Measurements from ENCODE around the gene INKA1. TPM values are rescaled to one million over a fixed set of nuclear protein-coding genes. Genes with fewer than 3 reads are reported as not detected.
"Not testable (repeated sequence)": the region's sequence is repeated elsewhere in the genome, so short reads cannot be mapped to it uniquely, and the experiment has no call there.

INKA1 gene
- total RNA-seq, 1 experiment from 2014 or later = 2.3 TPM

DNA sequence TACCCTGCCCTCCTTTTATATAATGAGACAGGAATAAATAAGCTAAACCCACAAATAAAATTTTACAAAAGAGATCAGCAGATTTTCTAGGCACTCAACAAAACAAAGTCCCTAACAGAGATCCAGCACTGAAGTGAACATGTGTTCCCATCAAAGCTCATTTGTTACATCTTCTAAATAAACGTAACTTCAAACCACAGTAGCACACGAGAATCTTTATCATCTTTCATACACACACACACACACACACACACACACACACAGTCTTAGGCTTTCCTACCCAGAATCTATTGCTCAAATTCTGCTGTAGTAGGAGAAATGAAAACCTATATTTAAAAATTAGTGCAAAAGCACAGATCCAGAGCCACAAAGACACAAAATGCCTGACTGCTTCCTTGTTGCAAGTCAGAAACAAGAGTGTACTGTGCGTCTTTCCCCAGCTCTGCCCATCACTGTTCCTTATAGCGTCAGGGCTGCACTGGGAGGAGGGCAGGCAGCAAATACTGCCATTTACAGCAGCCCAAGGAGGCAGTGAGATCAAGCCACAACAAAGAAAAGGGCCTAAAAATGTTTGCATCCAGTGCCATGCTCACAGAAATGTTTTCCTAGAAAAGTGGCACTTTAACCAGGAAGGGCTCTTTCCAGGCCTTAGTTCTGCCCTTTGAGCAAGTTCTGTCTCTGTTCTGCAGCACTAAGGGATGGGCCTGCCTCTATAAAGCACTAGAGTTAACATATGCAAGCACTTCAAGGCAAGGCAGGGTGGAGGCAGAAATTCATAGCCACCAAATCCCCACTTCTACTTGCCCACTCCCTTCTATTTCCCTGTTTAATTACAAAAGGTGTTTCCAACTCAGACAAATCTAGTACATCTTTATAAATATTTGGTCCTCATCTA is 22.7 kb upstream of the INKA1 start:
- Histone ChIP-seq H3K27me3 (ENCODE audit: control insufficient read depth, insufficient read depth, low read length) (no peaks in the 10 kb centered on the region), H3K4me3 (ENCODE audit: insufficient read depth, low read depth, low read length) (no peak overlapping the region), H3K36me3 (replicated peaks; ENCODE audit: control insufficient read depth, insufficient read depth, low read length) (no peaks in the 10 kb centered on the region; the same call in none of the 2 replicates)
- DNase-seq = no peak

DNA sequence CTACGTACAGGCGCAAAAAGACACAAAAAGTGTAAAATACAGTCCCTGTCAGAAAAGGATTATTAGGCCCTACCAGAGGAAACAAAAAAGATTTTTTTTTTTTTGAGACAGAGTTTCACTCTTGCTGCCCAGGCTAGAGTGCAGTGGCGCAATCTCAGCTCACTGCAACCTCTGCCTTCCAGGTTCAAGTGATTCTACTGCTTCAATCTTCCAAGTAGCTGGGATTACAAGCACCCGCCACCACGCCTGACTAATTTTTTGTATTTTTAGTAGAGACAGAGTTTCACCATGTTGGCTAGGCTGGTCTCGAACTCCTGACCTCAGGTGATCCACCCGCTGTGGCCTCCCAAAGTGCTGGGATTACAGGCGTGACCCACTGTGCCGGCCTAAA is 22.1 kb upstream of the INKA1 start:
- not testable (repeated sequence) for DNase-seq; H3K27me3 ChIP-seq (ENCODE audit: control insufficient read depth, insufficient read depth, low read length); H3K4me3 ChIP-seq (ENCODE audit: insufficient read depth, low read depth, low read length); H3K36me3 ChIP-seq (replicated peaks; ENCODE audit: control insufficient read depth, insufficient read depth, low read length)

DNA sequence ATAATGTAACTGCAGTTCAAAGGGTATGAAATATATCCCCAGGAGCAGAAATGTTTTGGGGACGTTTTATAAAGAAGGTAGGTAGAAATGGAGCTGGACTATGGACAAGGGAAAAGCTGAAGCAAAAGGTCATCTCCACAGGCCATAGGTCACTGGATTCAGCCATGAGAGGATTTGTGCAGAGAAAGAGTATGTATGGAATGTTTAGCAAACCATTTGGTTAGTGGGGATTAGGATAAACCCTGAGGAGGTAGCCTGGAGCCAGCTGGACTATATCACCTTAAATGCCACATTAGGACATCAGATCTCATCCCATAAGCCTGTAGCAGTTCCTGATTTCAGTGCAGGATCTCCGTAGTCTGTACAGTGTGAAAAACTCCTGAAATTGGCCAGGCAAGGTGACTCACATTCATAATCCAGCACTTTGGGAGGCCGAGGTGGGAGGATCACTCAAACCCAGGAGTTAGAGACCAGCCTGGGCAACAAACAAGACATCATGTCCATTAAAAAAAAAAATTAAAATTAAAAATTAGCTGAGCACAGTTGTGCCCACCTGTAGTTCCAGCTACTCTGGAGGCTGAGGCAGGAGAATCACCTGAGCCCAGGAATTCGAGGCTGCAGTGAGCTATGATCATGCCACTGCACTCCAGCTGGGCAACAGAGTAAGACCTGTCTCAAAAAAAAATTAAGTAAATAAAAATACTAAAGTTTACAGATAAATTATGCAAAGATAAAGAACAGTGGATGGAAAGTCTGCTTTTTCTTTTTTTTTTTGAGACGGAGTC is 21.5 kb upstream of the INKA1 start:
- DNase-seq = no peak
- no peaks in the 10 kb centered on the region for H3K27me3 ChIP-seq (ENCODE audit: control insufficient read depth, insufficient read depth, low read length)
- no peak overlapping the region for H3K4me3 ChIP-seq (ENCODE audit: insufficient read depth, low read depth, low read length)
- no peaks in the 10 kb centered on the region; the same call in 1 of the 2 replicates for H3K36me3 ChIP-seq (replicated peaks; ENCODE audit: control insufficient read depth, insufficient read depth, low read length)

DNA sequence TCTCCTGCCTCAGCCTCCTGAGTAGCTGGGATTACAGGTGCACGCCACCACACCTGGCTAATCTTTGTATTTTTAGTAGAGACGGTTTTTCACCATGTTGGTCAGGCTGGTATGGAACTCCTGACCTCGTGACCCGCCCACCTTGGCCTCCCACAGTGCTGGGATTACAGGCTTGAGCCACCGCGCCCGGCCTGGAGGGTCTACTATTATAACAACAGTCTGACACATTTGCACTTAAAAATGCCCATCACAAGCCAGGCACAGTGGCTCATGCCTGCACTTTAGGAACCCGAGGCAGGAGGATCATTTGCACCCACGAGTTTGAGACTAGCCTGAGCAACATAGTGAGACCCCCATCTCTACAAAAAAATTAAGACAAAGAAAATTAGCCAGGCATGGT is 20.8 kb upstream of the INKA1 start:
- not testable (repeated sequence) for DNase-seq; H3K27me3 ChIP-seq (ENCODE audit: control insufficient read depth, insufficient read depth, low read length); H3K4me3 ChIP-seq (ENCODE audit: insufficient read depth, low read depth, low read length); H3K36me3 ChIP-seq (replicated peaks; ENCODE audit: control insufficient read depth, insufficient read depth, low read length)

DNA sequence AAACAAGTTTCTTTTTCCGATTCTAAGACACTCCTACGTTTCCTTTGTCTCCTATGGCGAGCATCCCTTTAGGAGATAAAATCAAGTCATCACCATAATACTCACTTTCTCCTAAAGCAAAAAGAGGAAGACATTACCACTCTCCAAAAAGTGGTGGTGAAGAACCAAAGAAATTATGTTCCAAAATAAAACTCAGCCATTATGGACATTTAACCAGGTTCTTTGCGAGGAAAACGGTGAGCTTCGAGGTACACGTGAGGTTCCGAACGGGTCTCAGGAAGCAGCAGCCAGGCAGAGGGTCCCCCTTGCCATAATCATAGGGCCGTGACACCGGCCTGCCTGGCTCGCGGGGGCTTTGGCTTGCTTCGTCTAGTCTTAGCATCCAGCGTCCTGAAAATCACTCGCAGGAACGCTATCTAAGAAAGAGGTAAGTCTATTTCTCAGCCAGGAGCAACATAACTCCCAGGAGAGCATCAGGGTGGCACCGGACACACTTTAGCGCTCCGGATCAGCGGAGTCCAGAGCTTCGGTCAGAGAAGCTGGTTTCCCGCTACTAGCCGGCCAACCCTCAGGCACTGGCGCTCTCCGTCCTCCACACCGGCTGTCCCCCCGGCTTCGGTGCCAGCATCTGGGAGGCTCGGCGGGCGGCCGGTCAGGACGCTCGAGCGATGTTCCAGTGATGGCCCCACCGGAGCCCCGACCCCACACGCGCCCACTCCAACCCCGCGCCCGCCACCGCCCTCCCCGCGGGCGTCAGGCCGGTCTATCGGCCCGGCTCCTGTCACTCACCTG is 17.3 kb upstream of the INKA1 start:
- H3K27me3 ChIP-seq (ENCODE audit: control insufficient read depth, insufficient read depth, low read length) = no peaks in the 10 kb centered on the region
- no peaks in the 10 kb centered on the region; the same call in 1 of the 2 replicates for H3K36me3 ChIP-seq (replicated peaks; ENCODE audit: control insufficient read depth, insufficient read depth, low read length)
- peak; percentile 70 for DNase-seq

DNA sequence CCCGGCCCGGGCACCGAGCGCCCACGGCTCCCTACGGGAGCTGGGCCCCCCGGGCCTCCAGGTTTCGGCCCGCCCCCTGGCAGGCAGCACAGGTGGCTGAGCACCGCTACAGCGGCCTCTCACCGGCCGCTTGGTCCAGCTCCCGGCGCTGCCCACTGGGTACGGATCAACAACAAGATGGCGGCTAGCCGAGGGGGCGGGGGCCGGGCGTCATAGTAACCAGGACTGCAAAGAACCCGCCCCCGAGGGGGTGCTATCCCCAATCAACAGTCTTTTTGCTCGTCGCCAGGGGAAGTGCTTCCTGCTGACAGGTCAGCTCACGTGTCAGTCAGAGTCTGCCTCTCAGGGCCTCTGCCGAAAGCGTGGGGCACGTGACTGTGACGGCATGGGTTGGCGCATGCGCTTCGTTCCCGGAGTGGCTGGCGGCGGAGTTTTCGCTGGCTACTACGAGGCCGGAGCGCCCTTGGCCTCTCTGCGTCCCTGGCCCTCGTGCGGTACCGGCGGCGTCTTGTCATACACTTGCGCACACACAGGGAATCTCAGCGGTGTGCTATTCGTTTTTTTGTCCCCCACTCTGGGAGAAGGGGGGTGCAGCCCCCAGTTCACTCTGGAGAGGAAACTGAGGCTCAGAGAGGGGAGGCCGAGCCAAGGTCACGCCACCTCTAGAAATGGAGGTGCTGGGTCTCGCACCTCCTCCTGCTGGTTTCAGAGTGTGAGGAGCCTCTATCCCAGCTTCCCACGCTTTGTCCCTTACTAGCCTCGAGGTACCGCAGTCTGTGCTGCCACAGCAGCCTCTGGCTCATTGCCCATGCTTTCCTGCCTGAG is 16.5 kb upstream of the INKA1 start, which contains the start of gene IP6K1:
TSS of gene IP6K1 (minus strand) at position 186 of the 825 bp plus-strand sequence. CDS start 38,502 bp downstream, outside the sequence.
- Histone ChIP-seq H3K4me3 (ENCODE audit: insufficient read depth, low read depth, low read length) (peak within 1 kb of the TSS; percentile 91), H3K36me3 (replicated peaks; ENCODE audit: control insufficient read depth, insufficient read depth, low read length) (no peaks in the 10 kb centered on the region; the same call in 1 of the 2 replicates), H3K27me3 (ENCODE audit: control insufficient read depth, insufficient read depth, low read length) (no peaks in the 10 kb centered on the region)
- DNase-seq = peak; percentile 100

More for the DNA sequence above, 17.3 kb upstream of the INKA1 start:
- H3K4me3 ChIP-seq (ENCODE audit: insufficient read depth, low read depth, low read length) = peak overlapping the region; percentile 91

DNA sequence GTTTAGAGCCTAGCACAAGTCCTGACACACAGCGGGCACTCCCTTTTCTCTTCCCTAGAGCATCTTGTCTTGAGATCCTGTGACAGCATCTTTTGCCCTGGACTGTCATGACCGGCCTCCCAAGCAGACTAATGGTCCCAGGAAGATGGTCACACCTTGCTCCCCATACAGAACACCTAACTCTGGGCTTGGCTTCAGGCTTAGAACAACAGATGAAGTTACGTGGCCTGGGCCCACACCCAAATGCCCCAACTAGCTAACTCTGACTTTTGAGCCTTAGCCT is 15.9 kb upstream of the INKA1 start:
- Histone ChIP-seq H3K27me3 (ENCODE audit: control insufficient read depth, insufficient read depth, low read length) (peaks cover 2% of the 10 kb centered on the region; the same call in 1 of the 2 replicates), H3K4me3 (ENCODE audit: insufficient read depth, low read depth, low read length) (peak overlapping the region; percentile 43), H3K36me3 (replicated peaks; ENCODE audit: control insufficient read depth, insufficient read depth, low read length) (no peaks in the 10 kb centered on the region)
- no peak for DNase-seq

DNA sequence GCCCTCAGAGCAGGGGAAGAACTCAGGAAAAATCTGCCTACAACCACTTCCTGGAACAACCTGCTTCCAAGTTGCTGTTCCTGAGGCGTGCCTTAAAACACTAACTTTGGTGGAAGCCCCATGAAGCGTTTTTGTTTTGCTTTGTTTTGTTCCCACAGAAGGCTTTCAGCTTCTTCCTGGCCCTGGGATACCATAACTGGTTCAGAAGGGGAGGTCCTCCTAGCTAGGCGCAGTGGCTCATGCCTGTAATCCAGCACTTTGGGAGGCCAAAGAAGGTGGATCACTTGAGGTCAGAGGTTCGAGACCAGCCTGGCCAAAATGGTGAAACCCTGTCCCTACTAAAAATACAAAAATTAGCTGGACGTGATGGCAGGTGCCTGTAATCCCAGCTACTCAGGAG is 15.5 kb upstream of the INKA1 start:
- no peak for DNase-seq
- no peak overlapping the region for H3K4me3 ChIP-seq (ENCODE audit: insufficient read depth, low read depth, low read length)
- no peaks in the 10 kb centered on the region for H3K36me3 ChIP-seq (replicated peaks; ENCODE audit: control insufficient read depth, insufficient read depth, low read length)
- H3K27me3 ChIP-seq (ENCODE audit: control insufficient read depth, insufficient read depth, low read length) = peaks cover 2% of the 10 kb centered on the region; the same call in 1 of the 2 replicates

DNA sequence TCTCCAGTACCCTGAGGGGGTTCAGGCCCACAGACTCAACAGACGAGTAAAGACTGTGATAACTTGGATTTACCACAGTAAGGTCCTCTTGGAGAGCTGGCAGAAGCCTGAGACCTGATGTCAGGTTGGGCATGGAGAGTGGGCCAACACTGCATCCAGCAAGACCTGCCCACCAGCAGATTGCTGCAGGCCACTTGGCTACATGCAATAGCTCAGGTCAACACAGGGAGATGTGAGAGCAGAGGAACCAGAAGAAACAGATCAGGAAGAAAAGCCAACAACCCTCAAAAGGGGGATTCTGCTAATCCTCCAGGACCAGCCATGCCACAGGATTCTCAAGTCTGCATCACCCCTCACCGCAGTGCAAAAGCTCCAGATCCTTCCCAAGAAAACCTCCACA is 15.0 kb upstream of the INKA1 start:
- Histone ChIP-seq H3K27me3 (ENCODE audit: control insufficient read depth, insufficient read depth, low read length) (peaks cover 2% of the 10 kb centered on the region; the same call in 1 of the 2 replicates), H3K4me3 (ENCODE audit: insufficient read depth, low read depth, low read length) (no peak overlapping the region), H3K36me3 (replicated peaks; ENCODE audit: control insufficient read depth, insufficient read depth, low read length) (no peaks in the 10 kb centered on the region)
- no peak for DNase-seq

DNA sequence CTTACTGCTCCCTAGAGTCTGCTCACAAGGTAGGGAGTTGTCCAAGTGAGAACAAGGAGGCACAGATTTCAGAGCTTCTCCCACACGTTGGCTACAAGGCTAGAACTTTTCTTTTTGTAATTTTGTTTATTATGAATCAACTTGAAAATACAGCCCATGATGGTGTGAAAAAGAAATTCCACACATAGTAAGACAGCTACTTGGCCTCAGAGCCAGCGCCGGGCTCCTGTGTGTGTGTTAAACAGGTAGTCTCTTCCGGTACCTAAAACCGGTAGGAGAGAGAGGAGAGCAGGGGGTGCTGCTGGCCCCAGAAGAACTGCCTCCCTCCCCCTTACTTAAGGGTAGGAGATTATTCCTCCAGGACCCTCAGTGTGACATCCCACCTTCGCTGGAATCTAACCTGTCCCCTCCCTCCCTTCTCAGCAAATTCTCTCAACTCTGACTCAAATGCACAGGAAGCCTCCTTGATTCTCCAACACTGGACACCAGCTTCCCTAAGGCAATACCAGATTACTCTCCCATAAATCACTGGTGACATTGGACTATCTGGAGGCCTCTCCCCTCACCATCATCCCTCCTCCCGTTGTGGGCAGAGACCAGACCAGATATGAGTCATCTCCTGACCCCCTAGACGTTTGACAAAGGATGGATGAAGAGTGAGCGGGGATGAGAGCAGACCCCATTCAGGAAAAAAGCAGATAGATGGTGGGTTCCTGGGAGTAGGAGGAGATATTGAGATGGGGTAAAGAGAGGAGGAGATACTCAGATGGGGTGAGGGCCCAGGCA is 12.2 kb upstream of the INKA1 start:
- Histone ChIP-seq H3K36me3 (replicated peaks; ENCODE audit: control insufficient read depth, insufficient read depth, low read length) (no peaks in the 10 kb centered on the region), H3K4me3 (ENCODE audit: insufficient read depth, low read depth, low read length) (no peak overlapping the region), H3K27me3 (ENCODE audit: control insufficient read depth, insufficient read depth, low read length) (peaks cover 2% of the 10 kb centered on the region; the same call in 1 of the 2 replicates)
- peak; percentile 20 for DNase-seq

DNA sequence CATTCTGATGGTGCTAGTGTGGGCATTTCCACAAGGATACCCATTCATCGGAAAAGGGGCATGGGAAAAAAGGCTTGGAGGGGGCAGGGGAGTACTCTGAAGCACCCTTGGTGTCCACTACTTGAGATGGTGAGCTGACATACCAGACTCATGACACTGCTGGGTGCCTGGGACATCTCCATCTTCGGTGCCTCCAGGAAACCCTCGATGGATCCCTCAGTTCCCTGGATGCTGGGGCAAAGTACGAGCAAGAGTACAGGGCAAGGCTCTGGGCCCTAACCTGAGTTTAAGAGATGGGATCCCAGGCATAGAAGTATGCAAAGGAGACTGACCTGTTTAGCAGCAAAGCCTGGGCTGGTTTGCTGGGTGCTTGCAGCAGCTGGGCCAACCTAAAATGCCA is 11.5 kb upstream of the INKA1 start:
- DNase-seq = no peak

DNA sequence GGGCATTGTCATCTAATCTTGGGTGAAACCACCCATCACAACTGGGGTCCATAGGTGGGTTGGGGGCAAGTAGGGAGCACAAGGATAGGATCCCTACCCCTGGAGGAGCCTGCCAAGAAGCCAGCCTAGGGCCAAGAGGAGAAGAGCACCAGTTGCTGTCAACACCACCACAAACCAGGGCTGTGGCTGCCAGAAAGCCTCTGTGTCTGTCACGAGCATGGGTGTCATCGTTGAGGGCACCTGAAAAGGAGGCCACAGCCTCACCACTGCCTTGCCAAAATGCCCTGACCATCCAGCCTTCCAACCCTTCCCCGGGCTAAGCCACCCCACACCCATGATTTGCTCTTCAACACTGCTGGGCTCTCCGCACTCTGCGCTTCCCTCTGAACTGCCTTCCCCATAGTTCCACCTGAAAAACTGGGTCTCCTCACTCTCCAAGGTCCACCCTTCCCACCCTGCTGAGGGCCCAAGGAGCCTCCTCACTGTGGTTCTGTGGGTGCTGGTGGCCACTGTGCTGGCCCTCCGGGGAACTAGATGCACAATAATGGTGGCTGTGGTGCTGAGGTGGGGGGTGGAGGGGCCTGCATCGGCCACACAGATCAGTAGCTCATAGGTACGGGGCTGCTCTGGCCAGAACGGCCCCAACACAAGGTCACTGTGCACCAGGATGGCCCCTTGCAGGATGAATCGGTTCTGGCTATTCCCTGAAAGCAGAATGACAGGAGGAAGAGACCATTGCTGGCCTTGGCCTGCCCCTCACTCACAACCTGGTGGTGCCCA is 10.5 kb upstream of the INKA1 start:
- peaks cover 2% of the 10 kb centered on the region; the same call in 1 of the 2 replicates for H3K27me3 ChIP-seq (ENCODE audit: control insufficient read depth, insufficient read depth, low read length)
- no peak for DNase-seq
- no peak overlapping the region for H3K4me3 ChIP-seq (ENCODE audit: insufficient read depth, low read depth, low read length)
- no peaks in the 10 kb centered on the region for H3K36me3 ChIP-seq (replicated peaks; ENCODE audit: control insufficient read depth, insufficient read depth, low read length)

More for the DNA sequence above, 11.5 kb upstream of the INKA1 start:
- H3K27me3 ChIP-seq (ENCODE audit: control insufficient read depth, insufficient read depth, low read length) = peaks cover 2% of the 10 kb centered on the region; the same call in 1 of the 2 replicates
- H3K36me3 ChIP-seq (replicated peaks; ENCODE audit: control insufficient read depth, insufficient read depth, low read length) = no peaks in the 10 kb centered on the region
- H3K4me3 ChIP-seq (ENCODE audit: insufficient read depth, low read depth, low read length) = no peak overlapping the region

Data from H7 (cell line).